ENCODE results near the gene SKIC8.

The SKIC8 gene

GRCh38 chr15:78299101-78299930 is at the start of gene SKIC8:
SKIC8 (minus strand) TSS chr15:78299609; CDS start chr15:78295686, 3,923 bp downstream.
- peak; percentile 78 for DNase-seq (ENCODE audit: low read depth)

GRCh38 chr15:78347586-78348543 is 48.5 kb upstream of the SKIC8 start:
- no peak for DNase-seq (ENCODE audit: low read depth)

- DNase-seq (ENCODE audit: low read depth): no peak
Observed at GRCh38 chr15:78345396-78346125, 46.2 kb upstream of the SKIC8 start.

DNA sequence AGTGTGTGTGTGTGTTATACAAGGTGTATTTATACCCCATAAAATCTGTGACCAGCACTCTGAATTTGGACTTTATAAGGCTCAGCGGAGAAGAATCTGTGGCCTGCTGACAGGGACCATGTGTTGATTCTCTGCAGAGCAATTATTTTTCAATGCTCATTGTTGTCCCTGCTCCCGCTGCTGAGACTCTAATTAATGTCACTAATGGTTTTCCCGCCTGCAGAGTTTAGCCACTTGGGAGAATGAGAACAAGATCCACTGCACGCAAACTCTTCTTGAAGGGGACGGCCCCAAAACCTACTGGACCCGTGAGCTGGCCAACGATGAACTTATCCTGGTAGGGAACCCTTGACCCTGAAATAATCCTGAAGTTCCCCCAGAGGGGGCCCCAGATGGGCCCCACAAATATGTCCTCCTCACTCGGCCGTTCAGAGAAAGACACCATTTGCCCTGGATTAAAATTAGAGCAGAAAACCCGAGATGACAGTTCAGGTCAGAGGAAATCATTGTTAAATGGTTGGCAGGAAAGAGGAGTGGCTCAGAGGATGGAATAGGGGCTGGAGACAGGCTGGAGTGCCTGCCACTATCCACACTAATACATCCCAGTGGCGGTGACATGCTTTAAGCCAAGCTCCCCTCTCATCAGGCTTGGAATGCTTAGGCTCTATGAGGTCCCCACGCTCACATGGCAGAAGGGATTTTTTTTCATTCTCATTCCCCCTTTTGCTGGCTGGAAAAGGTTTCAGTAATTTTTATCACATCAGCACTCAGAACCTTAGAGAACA is 44.1 kb upstream of the SKIC8 start:
- no peak for DNase-seq (ENCODE audit: low read depth)

- no peak for DNase-seq (ENCODE audit: low read depth)
Observed at GRCh38 chr15:78342021-78342420, 42.6 kb upstream of the SKIC8 start.

GRCh38 chr15:78341057-78341987 is 41.9 kb upstream of the SKIC8 start:
- DNase-seq (ENCODE audit: low read depth): no peak

- DNase-seq (ENCODE audit: low read depth): no peak
Observed at GRCh38 chr15:78340231-78341056, 41.0 kb upstream of the SKIC8 start, which contains the start of gene CRABP1. CRABP1 (plus strand) TSS chr15:78340353; CDS start chr15:78340429, 76 bp downstream.

GRCh38 chr15:78339559-78339958 is 40.1 kb upstream of the SKIC8 start:
- no peak for DNase-seq (ENCODE audit: low read depth)

DNA sequence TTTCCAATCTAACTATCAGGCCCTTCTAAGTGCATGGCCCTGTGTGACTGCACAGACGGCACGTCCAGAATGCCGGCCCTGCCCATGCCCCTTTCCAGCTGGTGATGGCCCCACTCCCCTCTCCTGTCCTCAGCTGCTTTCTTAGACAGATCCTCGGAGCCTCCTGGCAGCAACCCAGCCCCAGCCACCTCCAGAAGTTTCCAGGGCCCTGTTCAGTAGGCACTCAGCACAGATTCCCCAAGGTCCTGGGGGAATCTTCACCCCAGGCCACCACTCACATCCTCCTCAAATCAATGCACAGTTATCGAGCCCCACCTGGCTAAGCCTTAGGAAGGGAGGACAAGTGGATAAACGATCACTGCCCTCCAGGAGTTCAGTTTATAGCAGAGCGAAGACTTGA is 39.4 kb upstream of the SKIC8 start:
- DNase-seq (ENCODE audit: low read depth): no peak

GRCh38 chr15:78335985-78336384 is 36.6 kb upstream of the SKIC8 start:
- DNase-seq (ENCODE audit: low read depth): no peak

DNA sequence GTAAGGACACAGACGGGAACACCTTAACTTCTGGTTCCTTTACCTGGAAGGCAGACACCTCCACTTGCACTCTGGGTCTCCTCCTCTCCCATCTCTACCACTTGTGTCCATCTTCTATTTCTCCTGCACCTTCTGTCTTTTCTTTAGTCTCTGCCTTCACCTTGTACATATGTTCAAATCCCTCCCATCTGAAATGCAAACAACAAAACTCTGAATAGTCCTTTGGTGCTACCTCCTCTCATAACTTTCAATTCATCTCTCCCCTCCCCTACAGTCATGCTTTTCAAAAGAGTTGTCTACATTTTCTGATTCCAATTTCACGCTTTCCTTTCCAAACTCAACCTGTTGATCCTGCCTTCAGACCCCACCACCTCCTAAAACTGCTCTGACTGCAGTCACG is 35.4 kb upstream of the SKIC8 start:
- no peak for DNase-seq (ENCODE audit: low read depth)

DNA sequence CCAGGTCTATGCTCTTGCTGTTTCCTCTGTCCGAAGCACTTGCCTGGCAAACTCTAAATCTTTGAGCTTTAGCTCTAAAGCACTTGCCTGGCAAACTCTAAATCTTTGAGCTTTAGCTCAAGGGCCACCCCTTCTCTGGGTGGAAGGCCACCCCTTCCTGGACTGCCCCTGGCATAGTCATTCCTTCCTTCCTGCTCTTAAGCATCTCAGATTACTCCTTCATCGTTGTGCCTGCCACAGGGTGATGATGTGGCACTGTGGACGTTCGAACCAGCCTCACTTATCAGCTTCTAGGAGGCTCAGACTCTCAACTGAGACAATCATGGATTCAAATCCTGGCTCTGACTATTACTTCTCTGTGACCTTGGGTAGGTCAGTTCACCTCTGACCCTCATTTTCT is 30.2 kb upstream of the SKIC8 start:
- no peak for DNase-seq (ENCODE audit: low read depth)

DNA sequence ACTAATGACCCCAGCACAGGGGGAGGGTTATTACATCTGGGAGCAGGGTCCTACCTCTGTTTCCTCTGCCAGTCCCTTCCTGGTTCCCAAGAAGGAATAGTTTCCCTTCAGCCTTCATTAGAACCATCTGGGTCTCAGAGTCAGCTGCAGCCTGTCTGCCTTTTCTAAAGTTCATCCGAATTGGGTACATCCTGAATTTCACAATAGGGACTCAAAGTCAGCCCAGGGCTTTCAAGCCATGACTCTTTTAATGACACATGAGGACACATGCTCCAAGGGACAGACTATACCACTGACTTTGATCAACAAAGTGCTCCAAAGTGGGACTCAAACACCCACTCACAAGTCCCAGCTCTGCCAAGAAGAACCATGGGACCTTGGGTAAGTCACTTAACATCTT is 28.1 kb upstream of the SKIC8 start:
- DNase-seq (ENCODE audit: low read depth): no peak

DNA sequence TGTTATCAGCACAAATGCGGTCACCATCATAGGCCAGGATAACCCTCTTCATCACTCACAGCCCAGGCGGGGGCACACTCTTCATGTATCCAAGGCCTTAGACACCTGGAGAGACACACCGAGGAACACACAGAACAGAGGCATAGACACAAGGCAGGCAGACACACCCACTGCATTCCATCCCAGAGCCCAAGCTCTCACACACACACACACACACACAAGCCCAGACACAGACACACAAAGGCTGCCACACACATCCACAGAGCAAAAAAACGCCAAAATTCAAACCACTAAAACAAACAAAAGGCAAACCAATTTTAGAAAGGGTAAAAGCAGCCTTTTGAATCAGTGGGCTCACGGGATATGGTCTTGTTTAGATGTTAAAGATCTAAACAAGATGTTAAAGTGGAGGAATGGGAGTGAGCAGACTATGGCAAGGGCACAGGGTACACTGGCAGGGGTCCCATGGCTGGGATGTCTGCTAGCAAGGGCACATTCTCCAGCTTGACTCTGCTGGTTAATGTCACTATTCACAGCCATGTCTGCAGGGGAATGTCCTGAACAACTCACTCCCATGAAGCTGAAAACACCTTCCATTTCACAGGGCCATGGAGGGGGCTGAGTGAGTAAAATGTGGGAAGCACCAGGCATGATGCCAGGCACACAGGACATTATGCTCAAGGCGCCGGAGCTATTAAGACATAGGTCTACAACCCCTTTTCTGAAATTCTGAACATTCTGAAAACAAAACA is 25.9 kb upstream of the SKIC8 start:
- no peak for DNase-seq (ENCODE audit: low read depth)

DNA sequence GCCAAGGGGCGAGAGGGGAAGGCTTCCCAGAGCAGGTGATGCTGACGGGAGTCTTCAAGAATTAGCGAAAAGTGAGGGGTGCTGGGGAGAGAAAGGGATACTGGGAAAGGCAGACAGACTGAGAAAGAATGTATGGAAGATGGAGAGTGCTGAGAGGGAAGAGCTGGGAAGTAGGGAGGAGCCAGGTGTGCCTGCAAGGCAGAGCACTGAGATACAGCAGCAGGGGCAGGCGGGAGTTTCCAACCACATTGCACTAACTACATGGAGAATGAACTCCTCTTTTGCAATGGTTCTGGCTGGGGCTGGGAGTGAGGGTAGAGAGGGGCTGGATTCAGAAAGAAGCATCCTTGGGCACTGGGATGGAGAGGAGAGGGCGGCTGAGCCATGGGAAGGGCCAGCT is 24.7 kb upstream of the SKIC8 start:
- no peak for DNase-seq (ENCODE audit: low read depth)

DNA sequence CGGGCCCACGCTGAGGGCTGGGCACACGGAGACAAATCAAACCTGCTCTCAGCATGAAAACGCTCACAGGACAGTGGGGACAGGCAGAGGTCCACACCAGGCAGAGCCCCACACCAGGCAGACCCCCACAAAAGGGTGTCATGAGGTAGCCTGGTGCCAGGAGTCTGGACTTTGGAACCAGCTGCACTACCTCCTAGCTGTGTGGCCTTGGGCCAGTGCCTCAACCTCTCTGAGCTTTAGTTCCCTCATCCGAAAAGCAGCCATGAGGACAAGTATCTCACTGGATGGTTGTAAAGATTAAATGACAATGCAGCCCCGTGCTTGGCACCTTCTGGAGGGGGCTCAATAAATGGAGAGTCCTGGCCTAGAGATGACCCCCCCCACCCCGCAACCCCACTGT is 24.3 kb upstream of the SKIC8 start:
- DNase-seq (ENCODE audit: low read depth): no peak

- no peak for DNase-seq (ENCODE audit: low read depth)
Observed at GRCh38 chr15:78322724-78323521, 23.5 kb upstream of the SKIC8 start.

- no peak for DNase-seq (ENCODE audit: low read depth)
Observed at GRCh38 chr15:78322243-78322642, 22.8 kb upstream of the SKIC8 start.

Data from stromal cell of bone marrow (primary cell).